A549 (cell line): Measurements from ENCODE around the gene FBXO28.

Experiments
- EP300 ChIP-seq, 2 experiments: fragments of >200 bp; sonication (Bioruptor Twin); formaldehyde crosslinking; IDR thresholded peaks; 2 replicates in 1 of 2; 3 replicates in 1 of 2; pipeline ENCODE4 v1.6.1; 2016 to 2017
- HDAC2 ChIP-seq: fragments of 200-600 bp; sonication (generic); IDR thresholded peaks from 2 replicates; pipeline ENCODE4 v1.6.1; 2016
- JUN ChIP-seq, 2 experiments: fragments of >200 bp; sonication (Bioruptor Twin); formaldehyde crosslinking; IDR thresholded peaks; 2 replicates in 1 of 2; 3 replicates in 1 of 2; pipeline ENCODE4 v1.6.1; 2016 to 2017
- RAD21 ChIP-seq, 2 experiments: fragments of >200 bp in 1 of 2; sonication (Bioruptor Twin) in 1 of 2; formaldehyde crosslinking in 1 of 2; IDR thresholded peaks in 1 of 2; conservative IDR thresholded peaks in 1 of 2; 2 replicates in 1 of 2; 3 replicates in 1 of 2; pipeline ENCODE4 v1.6.1; 2012 to 2018; ENCODE audit warnings: inconsistent platforms in 1 of 2
- TP53 ChIP-seq: fragments of 250-450 bp; sonication (Bioruptor Pico); IDR thresholded peaks from 2 replicates; pipeline ENCODE4 v1.5.0; 2021; ENCODE audit warnings: mild to moderate bottlenecking, moderate library complexity
- TF ChIP-seq, protein P1 (sequence below): fragments of >200 bp; sonication (Bioruptor Twin); formaldehyde crosslinking; IDR thresholded peaks from 3 replicates; pipeline ENCODE4 v1.5.1; 2016

DNA sequence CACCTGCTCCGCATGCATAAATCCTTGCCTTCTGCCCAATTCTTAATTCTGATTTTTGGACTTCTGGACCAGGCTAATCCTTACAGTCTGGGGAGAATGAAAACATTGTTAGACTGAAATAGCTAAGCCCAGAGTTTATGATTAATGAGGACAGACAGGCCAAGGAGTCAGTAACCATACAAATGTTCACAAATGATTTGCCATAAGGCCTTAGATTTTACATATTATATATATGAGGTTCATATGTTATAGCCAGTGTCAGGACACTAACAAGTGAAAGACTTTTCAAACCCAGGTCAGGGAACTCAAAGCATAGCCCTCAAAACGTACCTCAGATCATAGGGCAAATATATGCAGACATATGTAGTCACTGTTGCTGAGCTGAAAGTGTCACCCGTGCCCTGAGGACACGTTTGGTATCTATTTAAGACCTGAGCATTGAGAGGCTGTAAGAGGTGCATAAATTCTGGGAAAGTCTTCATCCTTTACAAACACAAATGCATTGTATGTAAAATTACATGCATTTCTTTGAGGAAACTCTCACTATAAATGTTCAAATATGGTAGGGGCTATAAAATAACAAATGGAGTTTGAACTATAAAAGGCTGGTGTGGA, 45.3 kb upstream of the FBXO28 start:
- TF ChIP-seq HDAC2: no peak
- TF ChIP-seq, protein P1, sequence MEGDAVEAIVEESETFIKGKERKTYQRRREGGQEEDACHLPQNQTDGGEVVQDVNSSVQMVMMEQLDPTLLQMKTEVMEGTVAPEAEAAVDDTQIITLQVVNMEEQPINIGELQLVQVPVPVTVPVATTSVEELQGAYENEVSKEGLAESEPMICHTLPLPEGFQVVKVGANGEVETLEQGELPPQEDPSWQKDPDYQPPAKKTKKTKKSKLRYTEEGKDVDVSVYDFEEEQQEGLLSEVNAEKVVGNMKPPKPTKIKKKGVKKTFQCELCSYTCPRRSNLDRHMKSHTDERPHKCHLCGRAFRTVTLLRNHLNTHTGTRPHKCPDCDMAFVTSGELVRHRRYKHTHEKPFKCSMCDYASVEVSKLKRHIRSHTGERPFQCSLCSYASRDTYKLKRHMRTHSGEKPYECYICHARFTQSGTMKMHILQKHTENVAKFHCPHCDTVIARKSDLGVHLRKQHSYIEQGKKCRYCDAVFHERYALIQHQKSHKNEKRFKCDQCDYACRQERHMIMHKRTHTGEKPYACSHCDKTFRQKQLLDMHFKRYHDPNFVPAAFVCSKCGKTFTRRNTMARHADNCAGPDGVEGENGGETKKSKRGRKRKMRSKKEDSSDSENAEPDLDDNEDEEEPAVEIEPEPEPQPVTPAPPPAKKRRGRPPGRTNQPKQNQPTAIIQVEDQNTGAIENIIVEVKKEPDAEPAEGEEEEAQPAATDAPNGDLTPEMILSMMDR: no peak
- no peak for TF ChIP-seq JUN (IDR thresholded peaks at IDR 0.05)
- TF ChIP-seq EP300 (IDR thresholded peaks at IDR 0.05): no peak
- TF ChIP-seq RAD21 (conservative IDR thresholded peaks at IDR 0.05 in 1 of 2, IDR thresholded peaks at IDR 0.05 in 1 of 2): no peak
- no peak for TF ChIP-seq TP53
